HG03103 (cell line): Measurements from ENCODE around the gene CEP68.

Experiments
- ATAC-seq: cut with Tn5 transposase; IDR thresholded peaks from one replicate; pipeline ENCODE4 v1.9.1; 2021; ENCODE audit warnings: low read depth; ENCODE audit not compliant: unreplicated experiment

The CEP68 gene

DNA sequence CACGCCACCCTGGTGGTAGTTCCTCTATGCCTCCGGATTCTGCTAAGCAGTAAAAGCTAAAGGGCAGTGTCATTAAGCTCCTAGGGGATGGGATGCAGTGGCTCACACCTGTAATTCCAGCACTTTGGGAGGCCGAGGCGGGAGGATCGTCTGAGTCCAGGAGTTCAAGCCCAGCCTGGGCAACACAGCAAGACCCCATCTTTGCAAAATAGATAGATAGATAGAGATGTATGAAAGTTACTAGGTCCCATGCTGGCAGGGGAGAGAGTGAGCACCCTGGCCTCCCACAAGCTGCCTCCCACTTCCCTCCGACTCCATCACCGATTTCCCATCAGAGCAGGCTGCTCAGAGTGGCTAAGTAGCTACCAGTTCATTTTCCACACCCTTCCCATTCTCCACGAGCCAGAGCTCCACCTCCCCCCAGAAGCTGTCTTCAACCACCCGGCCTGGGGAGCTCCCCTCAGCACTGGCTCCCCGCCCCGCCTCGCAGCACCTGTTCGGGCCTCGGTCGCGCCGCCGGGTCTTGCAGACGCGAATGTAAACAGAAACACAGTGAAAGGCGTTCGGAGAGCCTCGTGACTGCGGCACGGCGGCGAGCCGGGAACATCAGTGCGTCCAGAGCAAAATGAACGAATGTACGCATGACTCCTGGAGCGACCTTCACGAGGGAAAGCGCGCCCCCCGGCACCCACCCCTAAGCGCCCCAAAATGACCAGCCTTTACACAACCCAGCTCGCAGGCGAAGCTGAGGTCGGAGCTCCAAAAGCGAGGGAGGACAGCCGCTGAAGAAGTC, 598 bp upstream of the CEP68 start:
- peak; percentile 16 for ATAC-seq

DNA sequence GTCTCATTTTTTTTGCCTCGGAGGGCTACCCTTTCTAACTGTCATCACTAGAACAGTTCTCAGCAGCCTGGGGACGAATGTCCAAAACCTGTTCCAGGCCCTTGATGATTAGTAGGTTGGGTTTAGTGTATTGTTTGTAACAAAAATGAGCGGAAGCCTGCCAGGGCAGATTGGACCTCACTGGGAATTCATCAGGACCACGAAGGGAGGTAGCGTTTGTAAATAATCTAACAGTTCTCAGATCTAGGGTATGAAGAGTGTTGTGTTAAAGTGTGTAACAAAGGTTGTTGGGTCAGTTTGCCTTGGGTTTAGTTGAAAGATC, 799 bp downstream of the CEP68 start:
- no peak for ATAC-seq

- ATAC-seq: peak; percentile 30
These were observed 1.3 kb downstream of the CEP68 start for GRCh38 chr2:65057391-65058052.

- ATAC-seq: no peak
These were observed 2.9 kb downstream of the CEP68 start for GRCh38 chr2:65059071-65059470.

- ATAC-seq: no peak
These were observed 5.1 kb downstream of the CEP68 start for GRCh38 chr2:65061146-65061909.

DNA sequence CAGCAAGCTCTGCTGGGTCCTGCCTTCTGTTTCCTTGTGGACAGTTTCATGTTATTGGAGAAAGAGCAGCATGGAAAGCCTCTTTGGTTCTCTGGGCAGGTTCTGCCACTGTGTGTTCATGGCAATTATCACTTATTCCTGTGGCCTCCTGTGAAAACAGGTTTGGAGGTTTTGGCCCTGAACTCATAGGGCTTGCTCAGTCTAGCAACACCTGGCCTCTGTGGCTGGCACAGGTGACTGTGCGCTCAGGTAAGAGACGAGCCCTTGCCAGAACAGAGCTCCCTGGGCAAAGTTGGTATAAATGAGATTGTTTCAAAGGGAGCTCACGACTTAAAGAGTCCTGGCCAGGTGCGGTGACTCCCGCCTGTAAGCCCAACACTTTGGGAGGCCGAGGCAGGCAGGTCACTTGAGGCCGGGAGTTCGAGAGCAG, 5.7 kb downstream of the CEP68 start:
- no peak for ATAC-seq

DNA sequence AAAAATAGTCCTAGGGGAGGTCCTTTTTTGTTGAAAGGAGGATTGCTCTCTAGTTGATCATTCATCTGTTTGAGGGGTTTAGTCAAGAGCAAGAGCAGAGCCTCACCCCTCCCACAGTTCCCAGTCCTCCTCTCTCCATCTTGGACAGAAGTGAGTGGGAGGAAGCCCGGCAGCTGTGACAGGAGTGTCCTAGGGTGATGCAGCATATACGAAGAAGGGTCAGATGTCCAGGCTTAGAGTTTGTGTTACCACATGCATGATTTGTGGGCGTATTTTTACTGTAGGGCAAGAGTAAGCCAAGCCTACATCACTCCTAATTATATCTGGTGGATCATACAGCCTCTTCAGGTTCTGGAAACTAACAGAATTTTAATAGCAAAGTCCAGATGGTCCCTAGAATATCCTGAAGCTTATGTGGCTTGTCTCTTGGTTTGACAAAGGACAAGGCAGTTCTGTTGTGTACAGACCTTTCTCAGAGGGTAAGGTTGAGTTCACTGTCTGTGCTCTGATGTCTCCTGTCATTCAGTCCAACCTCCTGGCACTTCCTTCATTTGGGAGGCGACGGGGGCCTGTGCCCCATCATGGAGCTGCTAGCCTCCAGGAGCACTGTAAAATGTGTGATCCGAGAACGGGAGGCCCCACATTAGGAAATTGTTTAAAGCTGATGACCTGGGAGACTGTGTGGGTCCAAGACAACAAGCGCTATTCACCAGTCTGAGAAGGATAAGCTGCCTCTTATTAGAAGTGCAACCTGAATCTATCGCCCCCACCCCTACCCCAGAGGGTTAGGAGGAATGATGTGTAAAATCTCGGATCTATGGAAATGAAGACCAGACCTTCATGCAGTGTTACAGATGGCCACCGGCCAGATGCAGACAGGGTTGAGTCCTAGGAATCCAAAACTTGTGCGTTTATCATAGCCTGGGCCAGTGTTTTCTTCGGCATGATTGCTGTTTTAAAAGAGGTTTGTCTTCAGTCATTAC, 6.9 kb downstream of the CEP68 start:
- no peak for ATAC-seq

DNA sequence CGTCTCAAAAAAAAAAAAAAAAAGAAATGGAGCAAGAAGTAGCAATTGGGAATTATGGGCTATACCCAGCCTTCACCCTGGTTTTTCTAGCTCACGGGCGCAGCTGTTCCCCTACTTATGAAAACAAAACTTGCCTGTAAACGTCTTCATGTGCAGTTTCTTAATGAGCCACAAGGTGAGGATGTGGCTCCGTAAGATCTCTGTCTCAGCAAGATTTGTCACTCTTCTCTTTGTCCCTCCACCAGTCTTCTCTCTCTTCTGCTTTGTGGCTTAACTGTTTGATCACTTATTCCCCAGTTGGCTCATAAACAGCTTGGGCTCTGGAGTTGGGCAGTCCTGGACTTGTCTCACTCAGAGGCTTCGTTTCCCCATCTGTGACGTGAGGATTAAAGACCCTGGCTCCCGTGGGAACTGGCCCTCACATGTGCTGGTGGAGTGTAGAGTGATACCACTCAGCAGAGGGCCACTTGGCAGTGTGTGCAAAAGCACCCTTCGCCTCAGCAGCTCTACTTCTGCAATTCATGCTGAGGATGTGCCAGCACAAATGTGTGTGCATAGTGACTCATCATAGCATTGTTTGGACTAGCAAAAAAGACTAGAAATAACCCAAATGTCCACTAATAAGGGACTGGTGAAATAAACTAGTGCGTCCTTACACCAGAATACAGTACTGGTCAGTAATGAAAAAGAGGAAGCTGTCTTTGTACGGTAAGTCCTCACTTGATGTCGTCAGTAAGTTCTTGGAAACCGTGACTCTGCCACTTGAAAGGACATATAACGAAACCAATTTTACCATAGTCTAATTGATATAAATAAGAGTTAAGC, 8.7 kb downstream of the CEP68 start:
- peak; percentile 74 for ATAC-seq

DNA sequence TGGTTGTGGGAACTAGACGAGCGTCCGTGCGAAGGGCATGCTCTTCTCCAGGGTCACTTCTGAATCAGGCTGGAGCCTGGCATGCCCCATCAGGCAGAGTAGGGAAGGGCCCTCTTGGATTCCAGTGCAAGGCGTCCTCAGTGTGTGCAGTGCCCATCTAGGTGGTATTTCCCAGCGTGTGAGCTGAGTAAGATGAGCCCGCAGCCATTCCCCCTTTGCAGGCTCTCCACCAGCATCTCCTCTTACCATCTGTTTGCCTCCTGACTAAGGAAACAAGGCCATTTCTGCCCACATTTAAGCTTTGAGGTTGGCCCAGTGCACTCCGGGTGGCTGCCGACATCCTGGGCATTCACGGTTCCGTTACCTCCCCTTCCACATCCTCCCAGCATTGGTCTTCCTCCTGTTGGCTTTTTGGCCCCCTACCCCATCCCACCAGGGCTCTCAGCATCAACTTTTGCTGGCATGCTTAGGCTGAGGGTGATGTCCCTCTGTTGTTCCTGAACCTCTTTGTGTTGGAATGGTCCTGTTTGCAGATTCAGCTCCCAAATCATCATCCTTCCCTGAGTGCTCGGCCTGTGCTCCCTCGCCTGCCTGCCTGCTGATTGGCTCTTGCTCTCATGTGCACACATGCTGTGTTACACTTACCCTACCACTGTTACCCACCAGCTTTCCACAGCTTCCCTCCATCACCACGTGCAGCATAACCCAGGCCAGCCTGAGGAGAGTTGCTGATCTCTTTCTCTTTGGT, 11.8 kb downstream of the CEP68 start:
- no peak for ATAC-seq

GRCh38 chr2:65069439-65069824, 13.2 kb downstream of the CEP68 start:
- ATAC-seq: no peak

GRCh38 chr2:65070172-65070830, 14.1 kb downstream of the CEP68 start:
- ATAC-seq: no peak

- no peak for ATAC-seq
These were observed 14.6 kb downstream of the CEP68 start for GRCh38 chr2:65070856-65071255.

- no peak for ATAC-seq
These were observed 15.4 kb downstream of the CEP68 start for GRCh38 chr2:65071499-65072180.

- ATAC-seq: peak; percentile 65
These were observed 16.2 kb downstream of the CEP68 start for GRCh38 chr2:65072181-65072970.

DNA sequence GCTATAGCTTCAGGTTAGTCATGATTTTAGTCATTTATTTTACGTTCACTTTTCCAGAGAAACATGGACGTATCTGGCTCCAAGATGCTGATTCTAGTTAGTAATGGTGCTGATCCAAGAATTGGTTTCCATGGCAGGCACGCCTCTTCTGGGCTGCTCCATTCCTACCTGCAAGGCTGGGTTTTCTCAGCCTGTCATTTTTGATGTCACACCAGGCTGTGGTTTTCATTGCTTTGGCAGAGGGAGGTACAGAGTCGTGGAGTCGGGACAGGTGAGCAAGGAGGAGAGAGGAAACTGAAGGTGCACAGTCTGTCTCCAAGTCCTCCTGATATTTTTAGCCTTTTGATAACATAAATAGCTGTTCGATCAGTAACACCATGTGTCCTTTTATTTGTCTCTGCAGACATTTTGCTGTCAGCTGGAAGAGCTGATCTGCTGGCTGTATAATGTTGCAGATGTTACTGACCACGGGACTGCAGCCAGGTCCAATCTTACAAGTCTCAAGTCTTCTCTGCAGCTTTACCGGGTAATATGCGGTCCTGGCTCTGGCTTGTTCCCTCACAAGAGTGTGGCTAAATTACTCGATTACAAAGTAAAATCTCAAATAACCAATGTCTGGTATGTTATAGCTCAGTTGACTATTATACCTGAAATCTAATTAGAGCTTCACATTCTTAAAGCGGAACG, 17.8 kb downstream of the CEP68 start:
- no peak for ATAC-seq

GRCh38 chr2:65075176-65075575, 19.0 kb downstream of the CEP68 start:
- ATAC-seq: no peak
